Cardiac fibroblast (primary cell): Measurements from ENCODE around the gene KLHL9.
A peak's percentile ranks its signal among the peaks of the same experiment; 100 is the strongest.
"Not testable (repeated sequence)": the region's sequence is repeated elsewhere in the genome, so short reads cannot be mapped to it uniquely, and the experiment has no call there.

Source experiments
- DNase-seq, 2 donors: peaks; one replicate each; pipeline versions ENCODE4 v3.0.0 to v3.0.0-alpha.2; 2010; ENCODE audit warnings: low read depth in 2 of 2
- H3K4me3 ChIP-seq, 2 donors: replicated peaks in 1 of 2; 1 replicate in 1 of 2; 2 replicates in 1 of 2; pipeline ENCODE4 v1.5.1; 2011; ENCODE audit warnings: low read depth in 2 of 2, low read length in 2 of 2, mild to moderate bottlenecking in 2 of 2, moderate library complexity in 1 of 2
- CTCF ChIP-seq: IDR thresholded peaks from one replicate; pipeline ENCODE4 v1.5.1; 2011; ENCODE audit warnings: low read depth, mild to moderate bottlenecking, low read length, inconsistent platforms

Gene KLHL9

GRCh38 chr9:21334701-21335632 lies at the start of gene KLHL9:
TSS of gene KLHL9 (minus strand) at chr9:21335404. CDS start at chr9:21334859, 545 bp downstream.
- peak; percentile 94 to 96 for DNase-seq
- peak within 1 kb of the TSS; percentile 56 to 64 for H3K4me3 ChIP-seq
- TF ChIP-seq CTCF, result no peak

GRCh38 chr9:21383627-21384026 lies 48.4 kb upstream of the KLHL9 start:
- DNase-seq, result no peak
- no peak overlapping the region for H3K4me3 ChIP-seq
- no peak for TF ChIP-seq CTCF

- H3K4me3 ChIP-seq, result no peak overlapping the region
- TF ChIP-seq CTCF, result no peak
- no peak for DNase-seq
Measured at GRCh38 chr9:21381448-21382339, 46.5 kb upstream of the KLHL9 start.

- H3K4me3 ChIP-seq, DNase-seq: not testable (repeated sequence)
Measured at GRCh38 chr9:21371467-21371866, 36.3 kb upstream of the KLHL9 start.

GRCh38 chr9:21367957-21368356 lies 32.8 kb upstream of the KLHL9 start, which contains the start of gene IFNA13:
TSS of gene IFNA13 (minus strand) at chr9:21368057. CDS start at chr9:21368010, 47 bp downstream.
- no peak for TF ChIP-seq CTCF
- no peak within 1 kb of the TSS for H3K4me3 ChIP-seq
- DNase-seq, result no peak

GRCh38 chr9:21367169-21367568 lies 32.0 kb upstream of the KLHL9 start:
- H3K4me3 ChIP-seq, DNase-seq: not testable (repeated sequence)

- TF ChIP-seq CTCF, result no peak
- no peak for DNase-seq
- H3K4me3 ChIP-seq, result no peak overlapping the region
Measured at GRCh38 chr9:21362287-21362686, 27.1 kb upstream of the KLHL9 start.
